HepG2 (cell line): ENCODE data around the gene ENTPD6. TPM values are rescaled to one million over a fixed set of nuclear protein-coding genes. Genes with fewer than 3 reads are reported as not detected.
A peak's percentile ranks its signal among the peaks of the same experiment; 100 is the strongest.

Experiments
- CAMTA2 ChIP-seq: sonication (generic); formaldehyde crosslinking; IDR thresholded peaks from 2 replicates; pipeline ENCODE4 v1.4.0; 2020; ENCODE audit warnings: mild to moderate bottlenecking, missing genetic modification reagents, borderline replicate concordance
- CHCHD3 ChIP-seq: sonication (generic); formaldehyde crosslinking; IDR thresholded peaks from 2 replicates; pipeline ENCODE4 v1.8.0; 2022; ENCODE audit warnings: mild to moderate bottlenecking, missing genetic modification reagents, moderate library complexity
- CREB3 ChIP-seq: sonication (generic); formaldehyde crosslinking; IDR thresholded peaks from 2 replicates; pipeline ENCODE4 v1.5.0; 2020; ENCODE audit warnings: missing genetic modification reagents
- ERF ChIP-seq: IDR thresholded peaks from 2 replicates; pipeline ENCODE4 v1.6.1; 2018; ENCODE audit warnings: missing biosample characterization, missing genetic modification reagents
- FOXO4 ChIP-seq: sonication (generic); formaldehyde crosslinking; conservative IDR thresholded peaks from 2 replicates; pipeline ENCODE4 v1.8.1; 2023; ENCODE audit warnings: missing genetic modification reagents
- KLF15 ChIP-seq: sonication (generic); formaldehyde crosslinking; IDR thresholded peaks from 2 replicates; pipeline ENCODE4 v1.8.1; 2023; ENCODE audit warnings: borderline replicate concordance, mild to moderate bottlenecking, inconsistent platforms, missing genetic modification reagents, mixed read lengths
- PBX2 ChIP-seq: IDR thresholded peaks from 2 replicates; pipeline ENCODE4 v1.6.1; 2016; ENCODE audit warnings: control low read depth
- PHF8 ChIP-seq: sonication (generic); formaldehyde crosslinking; IDR thresholded peaks from 2 replicates; pipeline ENCODE4 v1.5.0; 2020; ENCODE audit warnings: missing genetic modification reagents
- SMARCE1 ChIP-seq: fragments of 450-650 bp; IDR thresholded peaks from 2 replicates; pipeline ENCODE4 v1.6.1; 2017; ENCODE audit warnings: borderline replicate concordance
- SNAPC5 ChIP-seq: sonication (generic); formaldehyde crosslinking; IDR thresholded peaks from 2 replicates; pipeline ENCODE4 v1.8.1; 2023; ENCODE audit warnings: mild to moderate bottlenecking, missing genetic modification reagents, borderline replicate concordance
- SP2 ChIP-seq: sonication (generic); formaldehyde crosslinking; IDR thresholded peaks from 2 replicates; pipeline ENCODE4 v1.5.1; 2020; ENCODE audit warnings: mild to moderate bottlenecking, missing genetic modification reagents
- TBX2 ChIP-seq: sonication (generic); formaldehyde crosslinking; IDR thresholded peaks from 2 replicates; pipeline ENCODE4 v1.5.0; 2020; ENCODE audit warnings: missing genetic modification reagents, mild to moderate bottlenecking, borderline replicate concordance
- ZBTB7B ChIP-seq: sonication (generic); formaldehyde crosslinking; IDR thresholded peaks from 2 replicates; pipeline ENCODE4 v1.4.0; 2020; ENCODE audit warnings: missing genetic modification reagents
- ZNF331 ChIP-seq: sonication (generic); formaldehyde crosslinking; IDR thresholded peaks from 2 replicates; pipeline ENCODE4 v1.4.0; 2020; ENCODE audit warnings: missing genetic modification reagents
- ZNF597 ChIP-seq: sonication (generic); formaldehyde crosslinking; IDR thresholded peaks from 2 replicates; pipeline ENCODE4 v1.5.0; 2020; ENCODE audit warnings: missing genetic modification reagents
- ZNF614 ChIP-seq: IDR thresholded peaks from 2 replicates; pipeline ENCODE4 v1.6.1; 2018; ENCODE audit warnings: missing biosample characterization, missing genetic modification reagents, inconsistent platforms, borderline replicate concordance
- ZNF629 ChIP-seq: sonication (generic); formaldehyde crosslinking; conservative IDR thresholded peaks from 2 replicates; pipeline ENCODE4 v1.5.0; 2020; ENCODE audit warnings: missing genetic modification reagents
- ZNF780A ChIP-seq: sonication (generic); formaldehyde crosslinking; IDR thresholded peaks from 2 replicates; pipeline ENCODE4 v1.8.0; 2022; ENCODE audit warnings: mild to moderate bottlenecking, missing genetic modification reagents, moderate library complexity
- polyA plus RNA-seq, 8 experiments: library from polyadenylated mRNA; depleted of rRNA in 3 of 8; stranded (reverse) in 7 of 8; unstranded in 1 of 8; fragments of >200 nt; fragmentation: Illumina TruSeq in 4 of 8; extraction: Trizol in 4 of 8; gene quantifications; 2 replicates each; pipeline versions ENCODE4 v1.2.1 to v1.2.3, GENCODE V29; 2011 to 2016; ENCODE audit warnings: low read depth in 4 of 8, missing spikeins in 1 of 8, mixed read lengths in 1 of 8; ENCODE audit not compliant: insufficient read depth in 1 of 8
- total RNA-seq, 5 experiments: library from RNA; depleted of rRNA; stranded (reverse); fragments of >200 nt; fragmentation: Illumina TruSeq; extraction: Trizol; gene quantifications; 2 replicates each; pipeline ENCODE4 v1.2.3, GENCODE V29; 2016; ENCODE audit warnings: low read depth in 1 of 5
- TF ChIP-seq, protein P1 (sequence below): IDR thresholded peaks from 2 replicates; pipeline ENCODE4 v1.6.1; 2016; ENCODE audit warnings: mild to moderate bottlenecking, missing biosample characterization, missing genetic modification reagents
- TF ChIP-seq, protein P2 (sequence below): IDR thresholded peaks from 2 replicates; pipeline ENCODE4 v1.6.1; 2016

ENTPD6 gene
- total and polyA plus RNA-seq, 2 of the 13 experiments (the other 11 are each of a cell fraction or from before 2014, with no cell fraction given), result 164 to 172 TPM

GRCh38 chr20:25195962-25196785 is 662 bp downstream of the ENTPD6 start (continued):
- TF ChIP-seq KLF15 (CRISPR knock-in tag), result peak; percentile 66; the same call in 1 of the 2 replicates
- no peak for TF ChIP-seq PBX2 (CRISPR knock-in tag)
- TF ChIP-seq ERF, result peak; percentile 16; the same call in 1 of the 2 replicates
- no peak for TF ChIP-seq SP2
- TF ChIP-seq ZNF780A, result 0 out of 2 replicates have a peak, but pooled peaks have one; percentile 87
- peak; percentile 15 for TF ChIP-seq TBX2 (CRISPR knock-in tag)
- TF ChIP-seq ZNF331 (CRISPR knock-in tag), result peak; percentile 5; the same call in 1 of the 2 replicates
- no peak for TF ChIP-seq ZNF597 (CRISPR knock-in tag)
- no peak for TF ChIP-seq SMARCE1
- TF ChIP-seq, protein P1, sequence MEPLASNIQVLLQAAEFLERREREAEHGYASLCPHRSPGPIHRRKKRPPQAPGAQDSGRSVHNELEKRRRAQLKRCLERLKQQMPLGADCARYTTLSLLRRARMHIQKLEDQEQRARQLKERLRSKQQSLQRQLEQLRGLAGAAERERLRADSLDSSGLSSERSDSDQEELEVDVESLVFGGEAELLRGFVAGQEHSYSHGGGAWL (CRISPR knock-in tag), result no peak
- no peak for TF ChIP-seq FOXO4 (CRISPR knock-in tag)
- no peak for TF ChIP-seq SNAPC5
- no peak for TF ChIP-seq CHCHD3 (CRISPR knock-in tag)
- TF ChIP-seq, protein P2, sequence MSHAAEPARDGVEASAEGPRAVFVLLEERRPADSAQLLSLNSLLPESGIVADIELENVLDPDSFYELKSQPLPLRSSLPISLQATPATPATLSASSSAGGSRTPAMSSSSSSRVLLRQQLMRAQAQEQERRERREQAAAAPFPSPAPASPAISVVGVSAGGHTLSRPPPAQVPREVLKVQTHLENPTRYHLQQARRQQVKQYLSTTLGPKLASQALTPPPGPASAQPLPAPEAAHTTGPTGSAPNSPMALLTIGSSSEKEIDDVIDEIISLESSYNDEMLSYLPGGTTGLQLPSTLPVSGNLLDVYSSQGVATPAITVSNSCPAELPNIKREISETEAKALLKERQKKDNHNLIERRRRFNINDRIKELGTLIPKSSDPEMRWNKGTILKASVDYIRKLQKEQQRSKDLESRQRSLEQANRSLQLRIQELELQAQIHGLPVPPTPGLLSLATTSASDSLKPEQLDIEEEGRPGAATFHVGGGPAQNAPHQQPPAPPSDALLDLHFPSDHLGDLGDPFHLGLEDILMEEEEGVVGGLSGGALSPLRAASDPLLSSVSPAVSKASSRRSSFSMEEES (CRISPR knock-in tag), result no peak
- no peak for TF ChIP-seq ZNF629 (CRISPR knock-in tag)
- no peak for TF ChIP-seq ZNF614 (CRISPR knock-in tag)
- peak; percentile 55; the same call in 1 of the 2 replicates for TF ChIP-seq CAMTA2 (CRISPR knock-in tag)
- 0 out of 2 replicates have a peak, but pooled peaks have one; percentile 21 for TF ChIP-seq CREB3 (CRISPR knock-in tag)
- TF ChIP-seq ZBTB7B (CRISPR knock-in tag), result peak; percentile 88
- peak; percentile 70 for TF ChIP-seq PHF8 (CRISPR knock-in tag)
